ENCODE data around the gene APOBEC3B.
"Not testable (repeated sequence)": the region's sequence is repeated elsewhere in the genome, so short reads cannot be mapped to it uniquely, and the experiment has no call there.

DNA sequence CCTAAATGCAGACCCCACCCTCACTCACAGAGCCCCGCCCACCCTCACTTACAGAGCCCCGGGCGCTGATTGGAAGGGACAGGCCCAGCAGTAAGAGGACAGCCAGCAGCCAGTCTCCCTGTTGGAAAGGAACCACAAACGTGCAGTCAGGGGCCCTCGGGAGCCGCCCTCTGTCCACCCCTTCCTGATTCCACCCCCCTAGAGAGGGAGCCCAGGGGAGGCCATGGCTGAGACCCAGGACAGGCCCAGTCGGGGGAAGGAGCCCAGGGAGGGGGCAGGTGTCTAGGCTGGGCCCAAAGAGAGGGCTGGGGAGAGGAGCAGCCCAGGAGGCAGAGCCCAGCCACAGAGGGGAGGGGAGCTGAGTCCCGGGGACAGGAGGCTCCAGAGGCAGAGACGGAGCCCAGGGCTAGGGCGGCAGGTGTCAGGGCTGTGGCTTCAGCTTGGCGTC, 18.8 kb upstream of the APOBEC3B start:
- TF ChIP-seq, protein P1, sequence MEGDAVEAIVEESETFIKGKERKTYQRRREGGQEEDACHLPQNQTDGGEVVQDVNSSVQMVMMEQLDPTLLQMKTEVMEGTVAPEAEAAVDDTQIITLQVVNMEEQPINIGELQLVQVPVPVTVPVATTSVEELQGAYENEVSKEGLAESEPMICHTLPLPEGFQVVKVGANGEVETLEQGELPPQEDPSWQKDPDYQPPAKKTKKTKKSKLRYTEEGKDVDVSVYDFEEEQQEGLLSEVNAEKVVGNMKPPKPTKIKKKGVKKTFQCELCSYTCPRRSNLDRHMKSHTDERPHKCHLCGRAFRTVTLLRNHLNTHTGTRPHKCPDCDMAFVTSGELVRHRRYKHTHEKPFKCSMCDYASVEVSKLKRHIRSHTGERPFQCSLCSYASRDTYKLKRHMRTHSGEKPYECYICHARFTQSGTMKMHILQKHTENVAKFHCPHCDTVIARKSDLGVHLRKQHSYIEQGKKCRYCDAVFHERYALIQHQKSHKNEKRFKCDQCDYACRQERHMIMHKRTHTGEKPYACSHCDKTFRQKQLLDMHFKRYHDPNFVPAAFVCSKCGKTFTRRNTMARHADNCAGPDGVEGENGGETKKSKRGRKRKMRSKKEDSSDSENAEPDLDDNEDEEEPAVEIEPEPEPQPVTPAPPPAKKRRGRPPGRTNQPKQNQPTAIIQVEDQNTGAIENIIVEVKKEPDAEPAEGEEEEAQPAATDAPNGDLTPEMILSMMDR (IDR thresholded peaks at IDR 0.05), result not testable (repeated sequence)
- not testable (repeated sequence) for TF ChIP-seq POLR2A (IDR thresholded peaks at IDR 0.05)

All from thyroid gland (tissue), 4 donors.